WTC11 (cell line): ENCODE measurements around the gene PMEPA1. TPM values are rescaled to one million over a fixed set of nuclear protein-coding genes. Genes with fewer than 3 reads are reported as not detected.

Source experiments
- ATAC-seq: fragments of 200-7000 bp; cut with Tn5 transposase; 2 replicates; pipeline ENCODE4 v1.10.0; 2021; ENCODE audit warnings: mild to moderate bottlenecking, moderate library complexity
- CTCF ChIA-PET: fragments of 300-600 bp; sonication (Branson Sonifier 250); formaldehyde crosslinking; loops from one replicate; lab custom pipeline; 2021; ENCODE audit warnings: antibody characterized with exemption; lab: Charles Lee
- POLR2A ChIA-PET: fragments of 350-600 bp; sonication (Branson Sonifier 250); formaldehyde crosslinking; loops from one replicate; lab custom pipeline; 2021; ENCODE audit warnings: antibody characterized with exemption; lab: Charles Lee
- DNase-seq: peaks from one replicate; pipeline ENCODE4 v3.0.0; 2021; ENCODE audit warnings: low spot score
- H3K27ac Mint-ChIP-seq: 2 replicates; pipeline ENCODE4 v1.8.0; 2021; ENCODE audit warnings: mixed read lengths
- H3K27me3 Mint-ChIP-seq: 2 replicates; pipeline ENCODE4 v1.8.0; 2021; ENCODE audit warnings: low read depth, mild to moderate bottlenecking, moderate library complexity, mixed read lengths
- H3K36me3 Mint-ChIP-seq: 2 replicates; pipeline ENCODE4 v1.8.0; 2021; ENCODE audit warnings: mixed read lengths
- H3K4me1 Mint-ChIP-seq: 2 replicates; pipeline ENCODE4 v1.8.0; 2022; ENCODE audit warnings: mixed read lengths
- H3K4me3 Mint-ChIP-seq: 2 replicates; pipeline ENCODE4 v1.8.0; 2021; ENCODE audit warnings: mild to moderate bottlenecking, moderate library complexity, mixed read lengths
- H3K9me3 Mint-ChIP-seq: 2 replicates; pipeline ENCODE4 v1.8.0; 2021; ENCODE audit warnings: mixed read lengths
- CBFB ChIP-seq: sonication (generic); formaldehyde crosslinking; IDR thresholded peaks from 2 replicates; pipeline ENCODE4 v1.8.1; 2022; ENCODE audit warnings: mild to moderate bottlenecking, low read depth, missing genetic modification reagents
- GABPB1 ChIP-seq: sonication (generic); formaldehyde crosslinking; IDR thresholded peaks from 2 replicates; pipeline ENCODE4 v1.8.1; 2023; ENCODE audit warnings: mild to moderate bottlenecking, missing genetic modification reagents
- GRHL2 ChIP-seq: fragments of 250-450 bp; sonication (Bioruptor Pico); IDR thresholded peaks from 2 replicates; pipeline ENCODE4 v1.8.0; 2022; ENCODE audit warnings: mild to moderate bottlenecking, moderate library complexity; ENCODE audit not compliant: insufficient replicate concordance, severe bottlenecking
- GTF2I ChIP-seq: fragments of 250-450 bp; sonication (Bioruptor Pico); conservative IDR thresholded peaks from 2 replicates; pipeline ENCODE4 v1.4.0; 2021; ENCODE audit warnings: mild to moderate bottlenecking
- IRF2 ChIP-seq: sonication (generic); formaldehyde crosslinking; IDR thresholded peaks from 2 replicates; pipeline ENCODE4 v1.8.0; 2022; ENCODE audit warnings: low read depth, missing genetic modification reagents, borderline replicate concordance
- JUN ChIP-seq: sonication (generic); formaldehyde crosslinking; IDR thresholded peaks from 2 replicates; pipeline ENCODE4 v1.8.0; 2023; ENCODE audit warnings: mild to moderate bottlenecking, missing genetic modification reagents
- NFE2L1 ChIP-seq: sonication (generic); formaldehyde crosslinking; IDR thresholded peaks from 2 replicates; pipeline ENCODE4 v1.8.1; 2023; ENCODE audit warnings: missing genetic modification reagents
- ZNF121 ChIP-seq: sonication (generic); formaldehyde crosslinking; IDR thresholded peaks from 2 replicates; pipeline ENCODE4 v1.8.0; 2023; ENCODE audit warnings: missing genetic modification reagents
- ZNF232 ChIP-seq: sonication (generic); formaldehyde crosslinking; IDR thresholded peaks from 2 replicates; pipeline ENCODE4 v1.8.0; 2022; ENCODE audit warnings: mild to moderate bottlenecking, missing genetic modification reagents
- ZNF317 ChIP-seq: sonication (generic); formaldehyde crosslinking; IDR thresholded peaks from 2 replicates; pipeline ENCODE4 v1.8.1; 2023; ENCODE audit warnings: low read depth, mild to moderate bottlenecking, moderate library complexity, missing genetic modification reagents, borderline replicate concordance
- ZNF423 ChIP-seq: fragments of 250-450 bp; sonication (Bioruptor Pico); IDR thresholded peaks from 2 replicates; pipeline ENCODE4 v2.1.2; 2022; ENCODE audit warnings: mild to moderate bottlenecking, moderate library complexity
- total RNA-seq: library from RNA; stranded (reverse); gene quantifications from 3 replicates; pipeline ENCODE4 v1.2.3, GENCODE V29; 2021
- TF ChIP-seq, protein P1 (sequence below): sonication (generic); formaldehyde crosslinking; IDR thresholded peaks from 2 replicates; pipeline ENCODE4 v1.8.0; 2023; ENCODE audit warnings: mild to moderate bottlenecking, missing genetic modification reagents
- TF ChIP-seq, protein P2 (sequence below): sonication (generic); formaldehyde crosslinking; IDR thresholded peaks from 2 replicates; pipeline ENCODE4 v1.8.1; 2022; ENCODE audit warnings: low read depth, missing genetic modification reagents, borderline replicate concordance
- TF ChIP-seq, protein P3 (sequence below): sonication (generic); formaldehyde crosslinking; IDR thresholded peaks from 2 replicates; pipeline ENCODE4 v1.8.1; 2022; ENCODE audit warnings: low read depth, mild to moderate bottlenecking, moderate library complexity, missing genetic modification reagents, borderline replicate concordance
- TF ChIP-seq, protein P4 (sequence below): sonication (generic); formaldehyde crosslinking; IDR thresholded peaks from 2 replicates; pipeline ENCODE4 v1.8.0; 2022; ENCODE audit warnings: mild to moderate bottlenecking, missing genetic modification reagents
- TF ChIP-seq, protein P5 (sequence below): sonication (generic); formaldehyde crosslinking; IDR thresholded peaks from 2 replicates; pipeline ENCODE4 v1.8.1; 2022; ENCODE audit warnings: mild to moderate bottlenecking, missing genetic modification reagents, moderate library complexity, borderline replicate concordance
- TF ChIP-seq, protein P6 (sequence below): sonication (generic); formaldehyde crosslinking; conservative IDR thresholded peaks from 2 replicates; pipeline ENCODE4 v1.8.1; 2022; ENCODE audit warnings: mild to moderate bottlenecking, missing genetic modification reagents
- TF ChIP-seq, protein P7 (sequence below): sonication (generic); formaldehyde crosslinking; IDR thresholded peaks from 2 replicates; pipeline ENCODE4 v1.8.1; 2023; ENCODE audit warnings: mild to moderate bottlenecking, missing genetic modification reagents, moderate library complexity
- TF ChIP-seq, protein P8 (sequence below): sonication (generic); formaldehyde crosslinking; IDR thresholded peaks from 2 replicates; pipeline ENCODE4 v1.8.0; 2023; ENCODE audit warnings: missing genetic modification reagents
- TF ChIP-seq, protein P9 (sequence below): sonication (generic); formaldehyde crosslinking; IDR thresholded peaks from 2 replicates; pipeline ENCODE4 v1.8.1; 2023; ENCODE audit warnings: mild to moderate bottlenecking, missing genetic modification reagents
- TF ChIP-seq, protein P10 (sequence below): sonication (generic); formaldehyde crosslinking; IDR thresholded peaks from 2 replicates; pipeline ENCODE4 v1.8.1; 2023; ENCODE audit warnings: mild to moderate bottlenecking, missing genetic modification reagents

PMEPA1 gene
- total RNA-seq, 1 experiment from 2014 or later: 40.6 TPM

DNA sequence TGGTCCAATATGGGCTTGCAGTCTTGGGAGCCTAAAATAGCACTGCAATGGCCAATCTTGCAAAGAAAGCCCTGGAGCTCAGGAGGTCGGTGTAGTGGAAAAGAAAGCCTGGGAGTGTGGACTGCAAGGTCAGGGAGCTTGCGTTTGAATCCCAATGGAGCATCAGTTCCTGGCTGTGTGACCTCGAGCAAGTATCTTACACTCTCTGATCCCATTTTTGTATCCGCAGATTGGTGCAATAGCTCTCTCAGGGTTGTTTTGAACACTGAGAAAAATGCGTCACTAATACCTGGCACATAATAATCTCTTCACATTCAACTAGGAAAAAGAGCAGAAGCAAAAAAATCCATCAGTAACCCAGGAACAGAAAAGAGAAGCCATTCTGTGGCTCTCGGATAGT lies 7.3 kb downstream of the PMEPA1 start (continued):
- TF ChIP-seq, protein P1, sequence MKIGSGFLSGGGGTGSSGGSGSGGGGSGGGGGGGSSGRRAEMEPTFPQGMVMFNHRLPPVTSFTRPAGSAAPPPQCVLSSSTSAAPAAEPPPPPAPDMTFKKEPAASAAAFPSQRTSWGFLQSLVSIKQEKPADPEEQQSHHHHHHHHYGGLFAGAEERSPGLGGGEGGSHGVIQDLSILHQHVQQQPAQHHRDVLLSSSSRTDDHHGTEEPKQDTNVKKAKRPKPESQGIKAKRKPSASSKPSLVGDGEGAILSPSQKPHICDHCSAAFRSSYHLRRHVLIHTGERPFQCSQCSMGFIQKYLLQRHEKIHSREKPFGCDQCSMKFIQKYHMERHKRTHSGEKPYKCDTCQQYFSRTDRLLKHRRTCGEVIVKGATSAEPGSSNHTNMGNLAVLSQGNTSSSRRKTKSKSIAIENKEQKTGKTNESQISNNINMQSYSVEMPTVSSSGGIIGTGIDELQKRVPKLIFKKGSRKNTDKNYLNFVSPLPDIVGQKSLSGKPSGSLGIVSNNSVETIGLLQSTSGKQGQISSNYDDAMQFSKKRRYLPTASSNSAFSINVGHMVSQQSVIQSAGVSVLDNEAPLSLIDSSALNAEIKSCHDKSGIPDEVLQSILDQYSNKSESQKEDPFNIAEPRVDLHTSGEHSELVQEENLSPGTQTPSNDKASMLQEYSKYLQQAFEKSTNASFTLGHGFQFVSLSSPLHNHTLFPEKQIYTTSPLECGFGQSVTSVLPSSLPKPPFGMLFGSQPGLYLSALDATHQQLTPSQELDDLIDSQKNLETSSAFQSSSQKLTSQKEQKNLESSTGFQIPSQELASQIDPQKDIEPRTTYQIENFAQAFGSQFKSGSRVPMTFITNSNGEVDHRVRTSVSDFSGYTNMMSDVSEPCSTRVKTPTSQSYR: no peak
- TF ChIP-seq JUN: no peak
- TF ChIP-seq, protein P2, sequence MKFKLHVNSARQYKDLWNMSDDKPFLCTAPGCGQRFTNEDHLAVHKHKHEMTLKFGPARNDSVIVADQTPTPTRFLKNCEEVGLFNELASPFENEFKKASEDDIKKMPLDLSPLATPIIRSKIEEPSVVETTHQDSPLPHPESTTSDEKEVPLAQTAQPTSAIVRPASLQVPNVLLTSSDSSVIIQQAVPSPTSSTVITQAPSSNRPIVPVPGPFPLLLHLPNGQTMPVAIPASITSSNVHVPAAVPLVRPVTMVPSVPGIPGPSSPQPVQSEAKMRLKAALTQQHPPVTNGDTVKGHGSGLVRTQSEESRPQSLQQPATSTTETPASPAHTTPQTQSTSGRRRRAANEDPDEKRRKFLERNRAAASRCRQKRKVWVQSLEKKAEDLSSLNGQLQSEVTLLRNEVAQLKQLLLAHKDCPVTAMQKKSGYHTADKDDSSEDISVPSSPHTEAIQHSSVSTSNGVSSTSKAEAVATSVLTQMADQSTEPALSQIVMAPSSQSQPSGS (CRISPR knock-in tag): no peak

DNA sequence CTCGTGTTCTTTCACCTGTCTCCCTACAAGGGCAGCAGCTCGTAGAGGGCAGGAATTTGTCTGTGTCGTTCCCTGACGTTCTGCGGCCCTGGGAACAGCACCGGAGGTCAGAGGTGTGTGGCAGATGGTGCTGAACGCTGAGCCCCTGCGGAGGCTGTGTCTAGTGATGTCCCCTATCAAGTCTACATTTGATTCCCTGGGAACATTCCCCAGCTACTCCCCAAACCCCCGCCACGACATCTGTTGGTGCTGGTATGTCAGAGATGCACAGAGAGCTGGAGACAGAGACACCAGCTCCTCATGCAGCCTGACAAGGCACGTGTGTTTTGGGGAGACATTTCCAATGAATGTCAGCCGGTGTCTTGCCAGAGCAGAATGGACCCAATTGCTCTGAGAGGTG lies 7.7 kb downstream of the PMEPA1 start:
- Mint-ChIP-seq H3K4me3 (no peak overlapping the region), H3K27me3 (no peaks in the 10 kb centered on the region), H3K4me1 (peaks cover 86% of the 10 kb centered on the region), H3K9me3 (no peaks in the 10 kb centered on the region), H3K36me3 (no peaks in the 10 kb centered on the region; the same call in 1 of the 2 replicates), H3K27ac (peak overlapping the region; percentile 45; the same call in 1 of the 2 replicates)
- ChIA-PET POLR2A (interaction anchor here (0.8 to 1.0 kb wide), 2 partner anchors 8 to 9 kb away, joined by 3 read pairs; partner anchors contain the start of gene PMEPA1), CTCF (interaction anchor here (1.0 to 1.3 kb wide), 2 partner anchors 8 to 80 kb away, joined by 3 to 4 read pairs; no protein-coding TSS in a partner anchor)
- no peak for ATAC-seq
- DNase-seq: no peak
- no peak for TF ChIP-seq GRHL2 (CRISPR knock-in tag)
- TF ChIP-seq ZNF121: no peak
- TF ChIP-seq, protein P3, sequence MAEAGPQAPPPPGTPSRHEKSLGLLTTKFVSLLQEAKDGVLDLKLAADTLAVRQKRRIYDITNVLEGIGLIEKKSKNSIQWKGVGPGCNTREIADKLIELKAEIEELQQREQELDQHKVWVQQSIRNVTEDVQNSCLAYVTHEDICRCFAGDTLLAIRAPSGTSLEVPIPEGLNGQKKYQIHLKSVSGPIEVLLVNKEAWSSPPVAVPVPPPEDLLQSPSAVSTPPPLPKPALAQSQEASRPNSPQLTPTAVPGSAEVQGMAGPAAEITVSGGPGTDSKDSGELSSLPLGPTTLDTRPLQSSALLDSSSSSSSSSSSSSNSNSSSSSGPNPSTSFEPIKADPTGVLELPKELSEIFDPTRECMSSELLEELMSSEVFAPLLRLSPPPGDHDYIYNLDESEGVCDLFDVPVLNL: no peak
- TF ChIP-seq, protein P4, sequence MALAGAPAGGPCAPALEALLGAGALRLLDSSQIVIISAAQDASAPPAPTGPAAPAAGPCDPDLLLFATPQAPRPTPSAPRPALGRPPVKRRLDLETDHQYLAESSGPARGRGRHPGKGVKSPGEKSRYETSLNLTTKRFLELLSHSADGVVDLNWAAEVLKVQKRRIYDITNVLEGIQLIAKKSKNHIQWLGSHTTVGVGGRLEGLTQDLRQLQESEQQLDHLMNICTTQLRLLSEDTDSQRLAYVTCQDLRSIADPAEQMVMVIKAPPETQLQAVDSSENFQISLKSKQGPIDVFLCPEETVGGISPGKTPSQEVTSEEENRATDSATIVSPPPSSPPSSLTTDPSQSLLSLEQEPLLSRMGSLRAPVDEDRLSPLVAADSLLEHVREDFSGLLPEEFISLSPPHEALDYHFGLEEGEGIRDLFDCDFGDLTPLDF: no peak
- TF ChIP-seq NFE2L1 (CRISPR knock-in tag): no peak
- no peak for TF ChIP-seq CBFB (CRISPR knock-in tag)
- TF ChIP-seq IRF2: no peak
- TF ChIP-seq, protein P5, sequence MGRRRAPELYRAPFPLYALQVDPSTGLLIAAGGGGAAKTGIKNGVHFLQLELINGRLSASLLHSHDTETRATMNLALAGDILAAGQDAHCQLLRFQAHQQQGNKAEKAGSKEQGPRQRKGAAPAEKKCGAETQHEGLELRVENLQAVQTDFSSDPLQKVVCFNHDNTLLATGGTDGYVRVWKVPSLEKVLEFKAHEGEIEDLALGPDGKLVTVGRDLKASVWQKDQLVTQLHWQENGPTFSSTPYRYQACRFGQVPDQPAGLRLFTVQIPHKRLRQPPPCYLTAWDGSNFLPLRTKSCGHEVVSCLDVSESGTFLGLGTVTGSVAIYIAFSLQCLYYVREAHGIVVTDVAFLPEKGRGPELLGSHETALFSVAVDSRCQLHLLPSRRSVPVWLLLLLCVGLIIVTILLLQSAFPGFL (CRISPR knock-in tag): no peak
- TF ChIP-seq ZNF232: no peak
- TF ChIP-seq, protein P6, sequence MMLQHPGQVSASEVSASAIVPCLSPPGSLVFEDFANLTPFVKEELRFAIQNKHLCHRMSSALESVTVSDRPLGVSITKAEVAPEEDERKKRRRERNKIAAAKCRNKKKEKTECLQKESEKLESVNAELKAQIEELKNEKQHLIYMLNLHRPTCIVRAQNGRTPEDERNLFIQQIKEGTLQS (CRISPR knock-in tag): no peak
- no peak for TF ChIP-seq GABPB1
- TF ChIP-seq, protein P7, sequence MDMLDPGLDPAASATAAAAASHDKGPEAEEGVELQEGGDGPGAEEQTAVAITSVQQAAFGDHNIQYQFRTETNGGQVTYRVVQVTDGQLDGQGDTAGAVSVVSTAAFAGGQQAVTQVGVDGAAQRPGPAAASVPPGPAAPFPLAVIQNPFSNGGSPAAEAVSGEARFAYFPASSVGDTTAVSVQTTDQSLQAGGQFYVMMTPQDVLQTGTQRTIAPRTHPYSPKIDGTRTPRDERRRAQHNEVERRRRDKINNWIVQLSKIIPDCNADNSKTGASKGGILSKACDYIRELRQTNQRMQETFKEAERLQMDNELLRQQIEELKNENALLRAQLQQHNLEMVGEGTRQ (CRISPR knock-in tag): no peak
- TF ChIP-seq, protein P8, sequence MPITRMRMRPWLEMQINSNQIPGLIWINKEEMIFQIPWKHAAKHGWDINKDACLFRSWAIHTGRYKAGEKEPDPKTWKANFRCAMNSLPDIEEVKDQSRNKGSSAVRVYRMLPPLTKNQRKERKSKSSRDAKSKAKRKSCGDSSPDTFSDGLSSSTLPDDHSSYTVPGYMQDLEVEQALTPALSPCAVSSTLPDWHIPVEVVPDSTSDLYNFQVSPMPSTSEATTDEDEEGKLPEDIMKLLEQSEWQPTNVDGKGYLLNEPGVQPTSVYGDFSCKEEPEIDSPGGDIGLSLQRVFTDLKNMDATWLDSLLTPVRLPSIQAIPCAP (CRISPR knock-in tag): no peak
- TF ChIP-seq, protein P9, sequence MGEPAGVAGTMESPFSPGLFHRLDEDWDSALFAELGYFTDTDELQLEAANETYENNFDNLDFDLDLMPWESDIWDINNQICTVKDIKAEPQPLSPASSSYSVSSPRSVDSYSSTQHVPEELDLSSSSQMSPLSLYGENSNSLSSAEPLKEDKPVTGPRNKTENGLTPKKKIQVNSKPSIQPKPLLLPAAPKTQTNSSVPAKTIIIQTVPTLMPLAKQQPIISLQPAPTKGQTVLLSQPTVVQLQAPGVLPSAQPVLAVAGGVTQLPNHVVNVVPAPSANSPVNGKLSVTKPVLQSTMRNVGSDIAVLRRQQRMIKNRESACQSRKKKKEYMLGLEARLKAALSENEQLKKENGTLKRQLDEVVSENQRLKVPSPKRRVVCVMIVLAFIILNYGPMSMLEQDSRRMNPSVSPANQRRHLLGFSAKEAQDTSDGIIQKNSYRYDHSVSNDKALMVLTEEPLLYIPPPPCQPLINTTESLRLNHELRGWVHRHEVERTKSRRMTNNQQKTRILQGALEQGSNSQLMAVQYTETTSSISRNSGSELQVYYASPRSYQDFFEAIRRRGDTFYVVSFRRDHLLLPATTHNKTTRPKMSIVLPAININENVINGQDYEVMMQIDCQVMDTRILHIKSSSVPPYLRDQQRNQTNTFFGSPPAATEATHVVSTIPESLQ: no peak
- no peak for TF ChIP-seq ZNF423 (CRISPR knock-in tag)
- TF ChIP-seq, protein P10, sequence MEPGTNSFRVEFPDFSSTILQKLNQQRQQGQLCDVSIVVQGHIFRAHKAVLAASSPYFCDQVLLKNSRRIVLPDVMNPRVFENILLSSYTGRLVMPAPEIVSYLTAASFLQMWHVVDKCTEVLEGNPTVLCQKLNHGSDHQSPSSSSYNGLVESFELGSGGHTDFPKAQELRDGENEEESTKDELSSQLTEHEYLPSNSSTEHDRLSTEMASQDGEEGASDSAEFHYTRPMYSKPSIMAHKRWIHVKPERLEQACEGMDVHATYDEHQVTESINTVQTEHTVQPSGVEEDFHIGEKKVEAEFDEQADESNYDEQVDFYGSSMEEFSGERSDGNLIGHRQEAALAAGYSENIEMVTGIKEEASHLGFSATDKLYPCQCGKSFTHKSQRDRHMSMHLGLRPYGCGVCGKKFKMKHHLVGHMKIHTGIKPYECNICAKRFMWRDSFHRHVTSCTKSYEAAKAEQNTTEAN (CRISPR knock-in tag): no peak
- no peak for TF ChIP-seq ZNF317 (CRISPR knock-in tag)
- TF ChIP-seq GTF2I (CRISPR knock-in tag): no peak
